ENCODE measurements around the gene UBR3. TPM values are rescaled to one million over a fixed set of nuclear protein-coding genes. Genes with fewer than 3 reads are reported as not detected.

The UBR3 gene
- total and polyA plus RNA-seq, 8 donors: 7.3 to 26.8 (median 20.5) TPM

- FAIRE-seq (no peak), DNase-seq (no peak), ATAC-seq (no peak)
- Histone ChIP-seq H3K36me3 (no peaks in the 10 kb centered on the region), H3K27ac (no peak overlapping the region), H3K4me3 (no peak overlapping the region), H3K27me3 (no peaks in the 10 kb centered on the region), H3K9me3 (no peaks in the 10 kb centered on the region), H3K4me1 (no peaks in the 10 kb centered on the region)
- TF ChIP-seq CTCF (IDR thresholded peaks at IDR 0.05): no peak
- 97 to 99% methylated on average over 2 of the region's 2 CpGs for WGBS, 2 donors
- intact Hi-C loops (cut with DNase I): no loop called here
Measured at GRCh38 chr2:169979025-169979424, 151.8 kb downstream of the UBR3 start.

GRCh38 chr2:169980001-169980400 is 152.7 kb downstream of the UBR3 start:
- H3K4me3 ChIP-seq: no peak overlapping the region
- H3K36me3 ChIP-seq: no peaks in the 10 kb centered on the region
- no peak for FAIRE-seq
- ATAC-seq: no peak
- intact Hi-C loops (cut with DNase I): no loop called here
- H3K4me1 ChIP-seq: no peaks in the 10 kb centered on the region
- WGBS, 2 donors: 86 to 89% methylated on average over 4 of the region's 4 CpGs
- H3K27me3 ChIP-seq: no peaks in the 10 kb centered on the region
- H3K27ac ChIP-seq: no peak overlapping the region
- H3K9me3 ChIP-seq: no peaks in the 10 kb centered on the region
- no peak for DNase-seq
- TF ChIP-seq CTCF (IDR thresholded peaks at IDR 0.05): no peak

GRCh38 chr2:169980643-169981042 is 153.4 kb downstream of the UBR3 start:
- no peak for TF ChIP-seq CTCF (IDR thresholded peaks at IDR 0.05)
- 90 to 93% methylated on average over 2 of the region's 2 CpGs for WGBS, 2 donors
- Histone ChIP-seq H3K27ac (no peak overlapping the region), H3K4me3 (no peak overlapping the region), H3K27me3 (no peaks in the 10 kb centered on the region), H3K36me3 (no peaks in the 10 kb centered on the region), H3K9me3 (no peaks in the 10 kb centered on the region), H3K4me1 (no peaks in the 10 kb centered on the region)
- no peak for ATAC-seq
- DNase-seq: no peak
- intact Hi-C loops (cut with DNase I): no loop called here
- FAIRE-seq: no peak

GRCh38 chr2:169982929-169983328 is 155.7 kb downstream of the UBR3 start:
- H3K27ac ChIP-seq: no peak overlapping the region
- H3K9me3 ChIP-seq: no peaks in the 10 kb centered on the region
- ATAC-seq (no peak), DNase-seq (no peak), FAIRE-seq (no peak)
- no peak overlapping the region for H3K4me3 ChIP-seq
- no peaks in the 10 kb centered on the region for H3K36me3 ChIP-seq
- H3K27me3 ChIP-seq: no peaks in the 10 kb centered on the region
- intact Hi-C loops (cut with DNase I): no loop called here
- 0% methylated on average over 1 of the region's 1 CpG for WGBS, 2 donors
- no peak for TF ChIP-seq CTCF (IDR thresholded peaks at IDR 0.05)
- no peaks in the 10 kb centered on the region for H3K4me1 ChIP-seq

- no peaks in the 10 kb centered on the region for H3K4me1 ChIP-seq
- H3K9me3 ChIP-seq: no peaks in the 10 kb centered on the region
- ATAC-seq: no peak
- H3K27me3 ChIP-seq: no peaks in the 10 kb centered on the region
- intact Hi-C loops (cut with DNase I): no loop called here
- 91 to 97% methylated on average over 3 of the region's 3 CpGs for WGBS, 2 donors
- no peak for DNase-seq
- FAIRE-seq: no peak
- H3K27ac ChIP-seq: no peak overlapping the region
- TF ChIP-seq CTCF (IDR thresholded peaks at IDR 0.05): no peak
- H3K4me3 ChIP-seq: no peak overlapping the region
- H3K36me3 ChIP-seq: peaks cover 0 to 4% (median 0%) of the 10 kb centered on the region in 3 donors
Measured at GRCh38 chr2:169983506-169983905, 156.3 kb downstream of the UBR3 start.
